ENCODE measurements around the gene RPL18.
"Not testable (repeated sequence)": the region's sequence is repeated elsewhere in the genome, so short reads cannot be mapped to it uniquely, and the experiment has no call there.

Gene RPL18

DNA sequence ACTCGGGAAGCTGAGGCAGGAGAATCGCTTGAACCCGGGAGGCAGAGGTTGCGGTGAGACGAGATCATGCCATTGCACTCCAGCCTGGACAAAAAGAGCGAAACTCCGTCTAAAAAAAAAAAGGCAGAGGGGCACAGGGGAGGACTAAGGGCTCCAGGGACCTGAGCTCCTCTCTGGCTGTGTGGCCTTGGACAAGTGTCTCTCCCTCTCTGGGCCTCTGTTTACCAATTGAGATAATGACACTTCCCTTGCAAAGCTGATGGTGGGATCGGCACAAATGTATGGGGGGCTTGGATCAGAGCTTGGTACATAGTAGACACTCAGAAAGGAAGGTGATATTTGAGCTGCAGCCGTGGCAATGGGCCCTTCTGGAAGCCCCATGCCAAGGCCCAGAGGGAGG, 23.8 kb downstream of the RPL18 start:
- no peak for DNase-seq (ENCODE audit: low read depth)
- no peak overlapping the region for H3K4me3 ChIP-seq (ENCODE audit: control insufficient read depth, low read depth, low read length)
- TF ChIP-seq, protein P1, sequence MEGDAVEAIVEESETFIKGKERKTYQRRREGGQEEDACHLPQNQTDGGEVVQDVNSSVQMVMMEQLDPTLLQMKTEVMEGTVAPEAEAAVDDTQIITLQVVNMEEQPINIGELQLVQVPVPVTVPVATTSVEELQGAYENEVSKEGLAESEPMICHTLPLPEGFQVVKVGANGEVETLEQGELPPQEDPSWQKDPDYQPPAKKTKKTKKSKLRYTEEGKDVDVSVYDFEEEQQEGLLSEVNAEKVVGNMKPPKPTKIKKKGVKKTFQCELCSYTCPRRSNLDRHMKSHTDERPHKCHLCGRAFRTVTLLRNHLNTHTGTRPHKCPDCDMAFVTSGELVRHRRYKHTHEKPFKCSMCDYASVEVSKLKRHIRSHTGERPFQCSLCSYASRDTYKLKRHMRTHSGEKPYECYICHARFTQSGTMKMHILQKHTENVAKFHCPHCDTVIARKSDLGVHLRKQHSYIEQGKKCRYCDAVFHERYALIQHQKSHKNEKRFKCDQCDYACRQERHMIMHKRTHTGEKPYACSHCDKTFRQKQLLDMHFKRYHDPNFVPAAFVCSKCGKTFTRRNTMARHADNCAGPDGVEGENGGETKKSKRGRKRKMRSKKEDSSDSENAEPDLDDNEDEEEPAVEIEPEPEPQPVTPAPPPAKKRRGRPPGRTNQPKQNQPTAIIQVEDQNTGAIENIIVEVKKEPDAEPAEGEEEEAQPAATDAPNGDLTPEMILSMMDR (IDR thresholded peaks at IDR 0.05; ENCODE audit: control insufficient read depth, insufficient read depth, low read depth, low read length, missing control alignments), result no peak

DNA sequence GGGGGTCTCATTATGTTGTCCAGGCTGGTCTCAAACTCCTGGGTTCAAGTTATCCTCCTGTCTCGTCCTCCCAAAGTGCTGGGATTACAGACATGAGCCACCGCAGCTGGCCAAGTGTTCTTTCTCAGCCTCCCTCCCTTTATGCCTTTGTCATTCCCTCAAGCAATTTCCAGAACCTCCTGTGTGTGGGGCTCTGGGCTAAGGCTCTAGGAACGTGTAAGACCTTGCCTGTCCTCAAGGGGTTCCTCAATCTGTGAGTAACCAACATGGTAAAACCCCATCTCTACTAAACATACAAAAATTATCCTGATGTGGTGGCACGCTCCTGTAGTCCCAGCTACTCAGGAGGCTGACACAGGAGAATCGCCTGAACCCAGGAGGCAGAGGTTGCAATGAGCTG, 28.0 kb downstream of the RPL18 start:
- DNase-seq (ENCODE audit: low read depth), result no peak
- H3K4me3 ChIP-seq (ENCODE audit: control insufficient read depth, low read depth, low read length), result no peak overlapping the region
- TF ChIP-seq, protein P1 (IDR thresholded peaks at IDR 0.05; ENCODE audit: control insufficient read depth, insufficient read depth, low read depth, low read length, missing control alignments), result no peak

DNA sequence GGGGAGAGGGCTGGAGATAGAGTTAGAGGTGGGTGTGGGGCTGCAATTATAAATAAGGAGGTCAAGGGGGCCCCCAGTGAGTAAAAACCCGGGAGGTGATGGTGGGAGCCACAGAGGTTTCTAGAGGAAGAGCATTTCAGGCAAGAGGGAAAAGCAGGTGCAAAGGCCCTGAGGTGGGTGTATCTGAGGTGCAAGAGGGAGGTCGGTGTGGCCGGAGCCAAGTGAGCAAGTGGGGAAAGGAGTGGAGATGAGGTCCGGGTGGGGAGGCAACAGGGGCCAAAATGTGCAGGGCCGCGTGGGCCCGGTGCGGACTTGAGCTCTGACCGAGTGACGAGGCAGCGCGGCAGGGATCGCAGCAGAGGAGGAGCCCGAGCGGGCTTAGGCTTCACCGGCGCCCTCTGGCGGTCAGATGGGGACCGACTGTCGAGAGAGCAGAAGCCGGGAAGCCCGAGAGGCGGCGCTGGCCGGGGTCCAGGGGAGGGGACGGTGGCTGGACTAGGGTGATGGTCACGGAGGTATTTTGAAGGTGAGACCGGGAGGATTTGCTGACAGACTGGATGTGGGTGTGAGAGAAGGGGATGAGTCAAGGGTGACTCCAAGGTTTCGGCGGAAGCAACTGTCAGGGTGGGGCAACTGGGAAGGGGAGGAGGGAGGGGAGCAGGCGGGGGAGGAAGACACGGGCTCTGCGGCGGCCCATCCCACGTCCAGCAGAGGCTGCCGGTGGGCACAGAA, 30.1 kb downstream of the RPL18 start:
- H3K4me3 ChIP-seq (ENCODE audit: control insufficient read depth, low read depth, low read length), result peak overlapping the region; percentile 39
- DNase-seq (ENCODE audit: low read depth), result no peak
- TF ChIP-seq, protein P1 (IDR thresholded peaks at IDR 0.05; ENCODE audit: control insufficient read depth, insufficient read depth, low read depth, low read length, missing control alignments), result peak; percentile 97

DNA sequence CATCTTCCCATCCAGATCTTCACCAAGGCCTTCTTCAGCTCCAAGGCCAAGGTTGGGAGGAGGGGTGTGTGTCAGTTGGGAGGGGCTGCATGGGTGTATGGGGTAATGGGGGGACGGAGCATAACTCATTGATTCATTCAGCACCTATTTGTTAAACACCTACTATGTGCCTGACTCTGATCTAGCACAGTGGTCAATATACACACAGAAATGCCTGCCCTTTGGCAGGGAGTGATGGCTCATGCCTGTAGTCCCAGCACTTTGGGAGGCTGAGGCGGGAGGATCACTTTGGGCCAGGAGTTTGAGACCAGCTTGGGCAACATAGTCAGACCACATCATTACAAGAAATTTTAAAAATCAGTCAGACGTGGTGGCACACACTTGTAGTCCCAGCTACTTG, 31.6 kb downstream of the RPL18 start:
- no peak overlapping the region for H3K4me3 ChIP-seq (ENCODE audit: control insufficient read depth, low read depth, low read length)
- DNase-seq (ENCODE audit: low read depth), result no peak
- TF ChIP-seq, protein P1 (IDR thresholded peaks at IDR 0.05; ENCODE audit: control insufficient read depth, insufficient read depth, low read depth, low read length, missing control alignments), result no peak

DNA sequence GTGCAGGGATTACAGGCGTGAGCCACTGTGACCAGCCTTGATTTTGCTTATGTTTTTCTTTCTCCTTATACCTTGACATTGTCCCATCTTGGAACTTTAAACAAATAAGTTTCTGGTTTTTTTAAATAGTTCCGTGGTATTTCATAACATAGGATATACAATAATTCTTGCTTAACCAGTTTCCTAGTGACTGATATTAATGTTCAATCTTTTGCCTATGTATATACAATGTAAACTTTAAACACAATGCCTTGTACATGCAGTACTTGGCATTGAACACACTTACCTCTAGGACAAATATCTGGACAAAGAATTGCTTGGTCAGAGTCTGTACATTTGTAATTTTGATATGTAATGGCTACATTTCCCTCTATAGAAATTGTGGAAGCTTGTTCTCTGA, 36.8 kb downstream of the RPL18 start:
- no peak overlapping the region for H3K4me3 ChIP-seq (ENCODE audit: control insufficient read depth, low read depth, low read length)
- no peak for DNase-seq (ENCODE audit: low read depth)
- TF ChIP-seq, protein P1 (IDR thresholded peaks at IDR 0.05; ENCODE audit: control insufficient read depth, insufficient read depth, low read depth, low read length, missing control alignments), result no peak

DNA sequence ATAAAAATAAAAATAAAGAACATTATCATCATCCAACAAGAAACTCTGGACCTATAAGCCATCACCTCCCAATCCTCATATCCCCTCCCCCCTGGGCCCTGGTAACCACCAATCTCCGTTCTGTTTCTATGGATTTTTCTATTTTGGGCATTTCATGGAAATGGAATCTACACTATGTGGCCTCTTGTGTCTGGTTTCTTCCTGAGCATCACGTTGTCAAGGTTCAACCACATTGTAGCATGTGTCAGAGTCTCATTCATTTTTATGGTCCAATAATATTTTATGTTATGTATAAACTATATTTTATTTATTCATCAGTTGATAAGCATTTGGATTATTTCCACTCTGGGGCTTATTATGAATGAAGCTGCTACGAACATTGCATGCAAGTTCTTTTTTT, 40.1 kb downstream of the RPL18 start:
- TF ChIP-seq, protein P1 (IDR thresholded peaks at IDR 0.05; ENCODE audit: control insufficient read depth, insufficient read depth, low read depth, low read length, missing control alignments), result no peak
- no peak for DNase-seq (ENCODE audit: low read depth)
- no peak overlapping the region for H3K4me3 ChIP-seq (ENCODE audit: control insufficient read depth, low read depth, low read length)

DNA sequence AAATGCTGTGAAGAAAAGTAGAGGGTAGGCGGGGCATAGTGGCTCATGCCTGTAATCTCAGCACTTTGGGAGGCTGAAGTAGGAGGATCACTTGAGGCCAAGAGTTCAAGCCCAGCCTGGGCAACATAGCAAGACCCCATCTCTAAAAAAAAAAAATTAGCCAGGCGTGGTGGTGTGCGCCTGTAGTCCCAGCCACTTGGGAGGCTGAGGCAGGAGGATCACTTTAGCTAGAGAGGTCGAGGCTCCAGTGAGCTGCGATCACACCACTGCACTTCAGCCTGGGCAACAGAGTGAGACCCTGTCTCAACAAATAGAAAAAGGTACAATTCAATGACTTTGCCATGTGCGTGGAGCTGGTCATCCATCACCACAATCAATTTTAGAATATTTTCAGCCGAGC, 41.1 kb downstream of the RPL18 start:
- not testable (repeated sequence) for H3K4me3 ChIP-seq (ENCODE audit: control insufficient read depth, low read depth, low read length)

More for the DNA sequence above, 41.1 kb downstream of the RPL18 start:
- not testable (repeated sequence) for DNase-seq (ENCODE audit: low read depth)
